Right lobe of liver (tissue), 6 donors: ENCODE data around the gene CFAP53. TPM values are rescaled to one million over a fixed set of nuclear protein-coding genes. Genes with fewer than 3 reads are reported as not detected.

Experiments used
- ATAC-seq, 4 donors: fragments of 200-7000 bp; cut with Tn5 transposase; one replicate each; pipeline ENCODE4 v1.9.1; 2020; ENCODE audit warnings: mild to moderate bottlenecking in 4 of 4, moderate library complexity in 4 of 4
- DNase-seq, 3 donors: peaks; one replicate each; pipeline ENCODE4 v3.0.0-alpha.2; 2020
- H3K27ac ChIP-seq, 3 donors: fragments of 200-600 bp; one replicate each; pipeline ENCODE4 v1.8.0; 2022
- H3K27me3 ChIP-seq, 2 donors: fragments of 200-600 bp; one replicate each; pipeline ENCODE4 v1.8.0; 2022
- H3K36me3 ChIP-seq, 4 donors: fragments of 200-600 bp; sonication (generic) in 1 of 4; one replicate each; pipeline versions ENCODE4 v1.5.1 to v1.8.0; 2017 to 2022; ENCODE audit warnings: control low read depth in 1 of 4
- H3K4me1 ChIP-seq, 4 donors: fragments of 200-600 bp; sonication (generic) in 1 of 4; one replicate each; pipeline versions ENCODE4 v1.5.1 to v1.8.0; 2017 to 2022; ENCODE audit warnings: control low read depth in 1 of 4
- H3K4me3 ChIP-seq, 3 donors: fragments of 200-600 bp; one replicate each; pipeline ENCODE4 v1.8.0; 2022
- H3K9me3 ChIP-seq, 4 donors: fragments of 200-600 bp; sonication (generic) in 1 of 4; one replicate each; pipeline versions ENCODE4 v1.5.1 to v1.8.0; 2017 to 2022; ENCODE audit warnings: control low read depth in 1 of 4
- CTCF ChIP-seq, 4 donors: fragments of 200-600 bp in 3 of 4; fragments of 450-650 bp in 1 of 4; IDR thresholded peaks; one replicate each; pipeline versions ENCODE4 v1.5.1 to v1.8.0; 2016 to 2022; ENCODE audit warnings: antibody characterized with exemption in 4 of 4, mild to moderate bottlenecking in 2 of 4
- POLR2A ChIP-seq: fragments of 450-650 bp; IDR thresholded peaks from one replicate; pipeline ENCODE4 v1.6.1; 2017; ENCODE audit warnings: antibody characterized with exemption, mild to moderate bottlenecking
- WGBS: methylation state at CpG from one replicate; pipeline ENCODE4 v1.1.6; 2018; ENCODE audit warnings: low coverage, low lambda C conversion rate; ENCODE audit not compliant: insufficient coverage; ENCODE audit errors: missing lambda C conversion rate; 5-methylcytosine and 5-hydroxymethylcytosine counted together
- intact Hi-C, 2 donors: fragments of 100-400 bp; cut with DNase I; formaldehyde crosslinking; loops; one replicate each; pipeline versions ENCODE4 v1.11.2 to v1.14.1; 2022
- total RNA-seq, 6 experiments: library from RNA; depleted of rRNA in 2 of 6; stranded (reverse); fragments of >200 nt in 2 of 6; fragmentation: NEBNext Ultra II Directional in 3 of 6; extraction: Animal tissue kit (Norgen Biotek cat#: 25700) in 3 of 6; gene quantifications; one replicate each; pipeline versions ENCODE4 v1.1.0 to v1.2.4, GENCODE V29; 2016 to 2023
- donor health status: DM: no; HTN: yes; CAD: no.
- donor health status: DM: no; HTN: no; CAD: no.
- donor health status: DM: no; HTN: no; CAD: no.
- donor health status: DM: no; HTN: yes; CAD: no.
- donor health status: DM: no; HTN: yes; CAD: no.

CFAP53 gene
- total RNA-seq, 6 experiments from 2014 or later: 0.13 to 0.17 (median 0.14) TPM; not detected in 3

- Histone ChIP-seq H3K4me1 (peaks cover 0 to 14% (median 0%) of the 10 kb centered on the region in 4 donors), H3K9me3 (peaks cover 0 to 2% (median 0%) of the 10 kb centered on the region in 4 donors), H3K27ac (no peak overlapping the region), H3K36me3 (no peaks in the 10 kb centered on the region), H3K27me3 (no peaks in the 10 kb centered on the region), H3K4me3 (peak overlapping the region; percentile 14 to 44 (median 42))
- no peak for DNase-seq
- intact Hi-C loops: no loop called here
- no peak for TF ChIP-seq CTCF (IDR thresholded peaks at IDR 0.05)
- TF ChIP-seq POLR2A: no peak
- no peak for ATAC-seq
- WGBS: 7% methylated on average over 3 of the region's 8 CpGs
Measured at GRCh38 chr18:50307400-50307737, 41.1 kb upstream of the CFAP53 start.

- peaks cover 0 to 13% (median 0%) of the 10 kb centered on the region in 4 donors for H3K4me1 ChIP-seq
- H3K9me3 ChIP-seq: peaks cover 0 to 2% (median 0%) of the 10 kb centered on the region in 4 donors
- WGBS: 73% methylated on average over 8 of the region's 8 CpGs
- intact Hi-C loops: no loop called here
- H3K36me3 ChIP-seq: no peaks in the 10 kb centered on the region
- H3K27me3 ChIP-seq: no peaks in the 10 kb centered on the region
- ATAC-seq: no peak
- H3K4me3 ChIP-seq: no peak overlapping the region
- no peak overlapping the region for H3K27ac ChIP-seq
- DNase-seq: no peak
- no peak for TF ChIP-seq CTCF (IDR thresholded peaks at IDR 0.05)
- TF ChIP-seq POLR2A: no peak
Measured at GRCh38 chr18:50306944-50307343, 40.6 kb upstream of the CFAP53 start.

GRCh38 chr18:50301074-50301473 is 34.8 kb upstream of the CFAP53 start:
- WGBS: 41% methylated on average over 5 of the region's 5 CpGs
- intact Hi-C loops: no loop called here

GRCh38 chr18:50299626-50300388 is 33.5 kb upstream of the CFAP53 start:
- H3K27me3 ChIP-seq: no peaks in the 10 kb centered on the region

More at GRCh38 chr18:50301074-50301473, 34.8 kb upstream of the CFAP53 start:
- Histone ChIP-seq H3K4me1 (no peaks in the 10 kb centered on the region), H3K36me3 (no peaks in the 10 kb centered on the region), H3K9me3 (peaks cover 0 to 2% (median 0%) of the 10 kb centered on the region in 4 donors), H3K27me3 (no peaks in the 10 kb centered on the region), H3K4me3 (no peak overlapping the region), H3K27ac (no peak overlapping the region)
- TF ChIP-seq POLR2A: no peak
- no peak for TF ChIP-seq CTCF (IDR thresholded peaks at IDR 0.05)
- ATAC-seq (no peak), DNase-seq (no peak)

More at GRCh38 chr18:50299626-50300388, 33.5 kb upstream of the CFAP53 start:
- no peak for TF ChIP-seq CTCF (IDR thresholded peaks at IDR 0.05)
- TF ChIP-seq POLR2A: no peak
- ATAC-seq: no peak
- no peaks in the 10 kb centered on the region for H3K4me1 ChIP-seq
- H3K9me3 ChIP-seq: no peaks in the 10 kb centered on the region
- H3K27ac ChIP-seq: no peak overlapping the region
- H3K4me3 ChIP-seq: no peak overlapping the region
- intact Hi-C loops: no loop called here
- WGBS: 63% methylated on average over 3 of the region's 7 CpGs
- no peaks in the 10 kb centered on the region for H3K36me3 ChIP-seq
- no peak for DNase-seq
